Esophagus muscularis mucosa (tissue), 3 donors: Measurements from ENCODE around the gene PRMT6.

ENCODE experiments used
- CTCF ChIP-seq, 3 experiments: fragments of 200-600 bp in 2 of 3; fragments of 450-650 bp in 1 of 3; sonication (generic) in 2 of 3; IDR thresholded peaks; one replicate each; pipeline ENCODE4 v1.5.1; 2017 to 2019; ENCODE audit warnings: antibody characterized with exemption in 3 of 3, mild to moderate bottlenecking in 2 of 3, moderate library complexity in 1 of 3
- POLR2A ChIP-seq: fragments of 450-650 bp; IDR thresholded peaks from one replicate; pipeline ENCODE4 v1.6.1; 2017; ENCODE audit warnings: antibody characterized with exemption, moderate library complexity, mild to moderate bottlenecking, low read depth
- POLR2AphosphoS5 ChIP-seq, 2 donors: sonication (generic); formaldehyde crosslinking; IDR thresholded peaks; one replicate each; pipeline ENCODE4 v1.6.1; 2017; ENCODE audit warnings: antibody characterized with exemption in 2 of 2

GRCh38 chr1:107100331-107100984, 44.0 kb downstream of the PRMT6 start:
- TF ChIP-seq CTCF (IDR thresholded peaks at IDR 0.05), result no peak
- no peak for TF ChIP-seq POLR2AphosphoS5 (IDR thresholded peaks at IDR 0.05)
- TF ChIP-seq POLR2A, result no peak
